ENCODE results near the gene COL27A1.

The COL27A1 gene

GRCh38 chr9:114230068-114230467 is 74.7 kb downstream of the COL27A1 start:
- DNase-seq = no peak

- DNase-seq = no peak
Observed at GRCh38 chr9:114231273-114231672, 75.9 kb downstream of the COL27A1 start.

DNA sequence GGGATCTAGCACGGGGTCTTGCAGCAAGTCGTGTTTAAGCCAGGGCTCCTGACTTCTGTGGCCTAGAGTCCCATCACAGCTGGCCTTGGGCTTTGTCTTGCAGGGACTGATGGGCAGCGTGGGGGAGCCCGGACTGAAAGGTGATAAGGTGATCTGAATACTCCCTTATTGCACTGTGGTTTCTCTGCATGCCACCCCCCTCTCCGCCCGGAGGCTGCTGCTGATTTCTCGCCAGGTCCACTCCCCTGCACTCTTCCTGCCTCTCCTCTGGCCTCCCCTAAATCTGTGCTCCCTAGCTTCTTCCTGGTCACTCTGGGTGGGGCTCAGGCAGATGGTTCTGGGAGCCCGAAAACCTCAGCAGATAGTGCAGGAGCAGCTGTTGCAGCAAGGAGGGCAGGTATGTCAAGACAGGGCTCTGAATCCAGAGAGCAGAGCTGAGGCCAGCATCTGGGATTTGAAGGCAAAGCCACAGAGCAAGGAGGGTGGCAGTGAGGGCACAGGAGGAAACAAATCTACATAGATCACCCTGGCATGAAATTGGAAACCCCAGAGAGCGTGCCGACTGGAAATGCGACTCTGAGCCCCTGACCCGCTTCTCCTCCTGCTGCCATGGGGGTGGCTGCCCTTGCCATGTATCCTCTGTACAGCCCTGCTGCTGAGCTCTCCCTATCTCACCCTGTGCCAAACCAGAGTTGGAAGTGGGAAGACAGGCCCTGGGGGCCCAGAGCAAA is 76.5 kb downstream of the COL27A1 start:
- no peak for DNase-seq

DNA sequence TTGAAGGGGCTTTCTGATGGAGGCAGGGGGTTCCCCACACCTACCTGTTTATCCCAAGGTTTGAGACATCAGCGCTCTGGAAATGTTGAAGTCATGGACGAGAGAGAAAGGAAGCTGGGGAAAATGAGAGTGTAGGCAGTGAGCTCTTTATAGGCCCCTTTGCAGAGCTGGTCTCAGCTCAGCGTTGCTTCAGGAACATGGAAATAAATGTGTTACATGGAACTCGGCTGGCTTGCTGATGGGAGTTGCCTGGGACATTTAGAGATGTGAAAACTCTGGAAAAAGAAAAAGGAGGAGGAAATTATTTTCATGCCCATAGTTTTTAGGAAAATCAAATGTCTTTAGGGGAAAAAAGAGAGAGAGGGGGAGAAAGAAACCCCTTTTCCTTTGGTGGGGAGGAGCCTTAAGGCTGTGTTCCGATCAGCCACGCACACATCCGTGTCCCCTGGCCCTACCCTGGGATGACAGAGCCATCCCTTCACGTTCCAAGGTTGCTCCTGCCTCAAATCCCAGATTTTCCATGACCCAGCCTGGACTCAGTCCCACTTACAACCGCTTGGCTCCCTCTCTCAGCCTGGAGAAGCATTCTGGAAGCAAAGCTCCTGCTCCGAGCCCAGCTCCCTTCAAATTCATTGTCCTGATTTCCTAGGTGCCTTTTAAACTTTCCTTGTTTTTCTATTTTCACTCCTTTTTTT is 78.3 kb downstream of the COL27A1 start:
- peak; percentile 90 for DNase-seq

DNA sequence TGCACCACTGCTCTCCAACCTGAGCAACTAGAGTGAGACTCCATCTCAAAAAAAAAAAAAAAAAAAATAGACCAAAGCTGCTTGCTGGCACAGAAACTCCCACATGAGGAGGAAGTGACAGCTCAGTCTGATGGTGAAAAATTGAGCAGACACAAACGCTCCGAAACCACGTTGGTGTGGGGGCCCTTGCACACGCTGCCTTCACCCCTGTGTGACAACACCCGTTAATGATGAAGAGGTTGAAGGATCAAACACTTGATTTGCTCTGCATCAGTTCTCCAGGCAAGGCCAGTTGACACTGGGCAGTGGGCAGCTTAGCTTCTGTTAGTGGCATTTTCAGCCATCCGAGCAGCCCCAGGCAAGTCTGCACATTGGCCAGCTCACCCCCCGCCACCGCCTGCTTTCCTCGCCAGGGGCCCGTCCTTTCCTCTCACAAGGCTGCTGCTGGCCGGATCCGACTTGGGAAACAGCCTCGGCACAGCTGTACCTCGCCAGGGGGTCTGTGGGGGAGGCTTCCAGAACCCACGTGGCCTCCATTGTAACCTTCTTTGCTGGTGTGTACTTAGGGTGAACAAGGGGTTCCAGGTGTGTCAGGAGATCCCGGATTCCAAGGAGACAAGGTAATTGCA is 79.8 kb downstream of the COL27A1 start:
- no peak for DNase-seq

DNA sequence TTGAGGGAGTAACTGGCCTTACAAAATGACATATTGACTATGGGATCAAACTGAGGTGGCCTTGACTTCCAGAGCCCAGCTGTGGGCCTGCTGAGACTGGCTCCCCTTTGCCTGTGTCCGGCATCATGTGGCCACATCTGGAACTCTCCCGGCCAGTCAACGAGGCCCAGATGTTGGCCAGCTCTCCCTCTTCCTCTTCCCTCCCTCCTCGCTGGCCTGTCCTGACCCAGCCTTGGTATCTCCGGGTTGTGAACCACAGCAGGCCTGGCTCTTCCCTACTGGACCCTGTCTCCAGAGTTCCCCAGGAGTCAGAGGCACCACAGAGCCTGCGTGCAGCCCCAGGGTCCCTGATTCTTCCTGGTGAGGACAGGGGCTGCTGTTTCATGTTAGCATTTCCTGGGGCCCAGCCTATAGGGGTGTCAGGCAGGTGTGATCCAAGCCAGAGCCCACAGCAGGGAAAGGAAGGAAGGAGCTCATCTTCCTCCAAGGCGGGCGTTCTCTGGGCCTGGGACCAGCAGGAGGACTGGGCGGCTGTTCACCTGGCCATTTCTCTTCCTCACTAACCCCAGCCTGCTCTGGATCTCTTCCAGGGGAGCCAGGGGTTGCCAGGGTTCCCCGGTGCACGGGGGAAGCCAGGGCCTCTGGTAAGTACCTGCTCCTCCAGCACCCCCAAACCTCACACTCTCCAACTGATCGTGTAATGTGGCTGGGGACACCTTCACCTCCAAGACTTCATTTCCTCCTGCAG is 81.2 kb downstream of the COL27A1 start:
- DNase-seq = no peak

GRCh38 chr9:114237247-114237646 is 81.9 kb downstream of the COL27A1 start:
- no peak for DNase-seq

- no peak for DNase-seq
Observed at GRCh38 chr9:114237781-114238180, 82.4 kb downstream of the COL27A1 start.

DNA sequence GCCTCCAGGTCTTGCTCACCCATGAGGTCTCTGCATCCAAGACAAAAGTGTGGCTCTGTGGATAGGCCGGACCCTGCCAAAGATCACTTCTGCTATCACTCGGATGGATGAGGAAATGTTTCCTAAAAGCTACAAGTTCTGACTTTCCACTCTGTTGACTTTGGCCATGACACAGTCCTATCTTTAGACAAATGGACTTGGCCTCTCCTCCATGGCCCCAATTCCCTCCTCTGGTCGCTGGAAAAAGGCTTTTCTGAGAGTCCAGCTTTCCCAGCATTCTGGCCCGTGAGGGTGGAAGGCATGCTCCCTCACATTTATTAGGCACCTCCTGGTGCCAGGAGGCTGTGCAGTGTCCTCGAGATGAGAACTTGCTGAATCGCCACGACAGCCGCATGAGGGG is 83.1 kb downstream of the COL27A1 start:
- DNase-seq = no peak

GRCh38 chr9:114238891-114239875 is 83.8 kb downstream of the COL27A1 start:
- no peak for DNase-seq

- no peak for DNase-seq
Observed at GRCh38 chr9:114240216-114240615, 84.9 kb downstream of the COL27A1 start.

DNA sequence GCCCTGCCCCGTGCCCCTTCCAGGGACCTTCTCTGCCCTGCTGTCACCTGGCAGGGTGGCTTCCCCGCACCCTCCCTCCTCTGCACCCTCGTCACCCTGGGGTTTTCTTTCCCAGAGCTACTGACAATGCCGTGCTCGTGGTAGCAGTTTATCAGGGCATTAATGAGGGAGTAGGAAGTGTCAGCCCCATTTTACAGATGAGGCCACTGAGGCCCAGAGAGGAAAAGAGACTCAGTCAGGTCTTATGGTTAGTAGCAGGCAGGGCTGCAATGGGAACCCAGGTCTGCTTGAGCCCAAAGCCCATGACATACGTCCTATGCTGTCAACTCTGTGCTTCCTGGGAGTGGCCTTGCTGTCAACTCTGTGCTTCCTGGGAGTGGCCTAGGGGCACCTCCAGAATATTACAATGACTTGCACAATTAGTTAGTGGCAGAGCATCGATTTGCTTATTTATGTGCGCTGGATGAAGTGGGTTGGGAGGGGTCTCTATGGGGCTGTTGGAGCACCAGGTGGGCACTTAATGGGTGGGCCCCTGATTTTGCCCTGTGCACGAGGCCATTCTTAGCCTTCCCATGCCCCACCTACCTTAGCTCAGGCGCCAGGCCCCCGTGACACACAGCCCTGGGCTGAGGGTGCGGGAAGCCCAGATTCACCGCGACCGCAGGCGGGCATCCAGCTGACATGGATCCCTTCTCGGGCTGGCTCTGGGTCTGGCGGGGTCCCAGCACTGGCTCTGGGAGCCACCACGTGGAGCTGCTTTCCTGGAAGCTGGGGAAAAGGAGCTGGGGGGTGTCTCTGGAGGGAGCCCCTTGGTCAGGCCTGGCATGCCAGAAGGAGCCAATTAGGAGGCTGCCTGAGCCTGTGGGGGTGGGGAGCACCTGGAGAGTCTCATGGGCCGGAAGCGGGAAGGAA is 85.6 kb downstream of the COL27A1 start:
- no peak for DNase-seq

DNA sequence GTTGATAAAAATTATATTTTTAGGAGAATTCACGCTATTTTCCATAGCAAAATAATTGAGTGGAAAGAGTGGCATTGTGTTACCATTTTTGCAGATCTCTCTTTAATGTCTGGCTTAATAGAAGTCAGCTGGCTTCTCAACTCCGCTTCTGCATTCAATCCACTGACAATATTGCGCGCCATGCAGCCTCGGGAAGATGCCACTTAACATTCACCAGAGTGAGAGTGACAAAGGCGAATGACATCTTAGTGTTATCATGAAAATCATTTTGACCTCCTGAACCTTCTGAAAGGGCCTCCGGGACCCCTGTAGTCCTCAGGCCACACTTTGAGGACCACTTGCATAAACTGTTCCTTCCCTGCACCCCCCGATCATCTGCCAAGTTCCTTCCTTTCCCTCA is 87.5 kb downstream of the COL27A1 start:
- no peak for DNase-seq

DNA sequence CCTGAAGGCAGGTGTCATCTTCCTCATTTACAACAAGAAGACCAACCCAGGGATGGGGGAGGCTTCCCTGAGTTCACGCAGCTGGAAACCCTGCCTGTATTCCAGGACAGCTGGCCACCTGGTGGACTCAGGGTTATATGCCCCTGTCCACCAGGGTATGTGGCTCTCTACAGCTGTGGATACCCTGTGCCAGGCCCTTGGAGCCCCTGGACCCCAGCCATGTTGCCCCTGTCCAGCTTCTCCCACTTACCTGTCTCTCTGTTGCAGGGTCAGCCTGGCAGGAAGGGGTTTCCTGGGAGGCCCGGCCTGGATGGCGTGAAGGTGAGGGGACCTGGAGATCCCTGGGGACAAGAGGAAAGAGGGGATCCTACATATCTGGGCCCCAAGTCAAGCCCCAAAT is 87.9 kb downstream of the COL27A1 start:
- no peak for DNase-seq

DNA sequence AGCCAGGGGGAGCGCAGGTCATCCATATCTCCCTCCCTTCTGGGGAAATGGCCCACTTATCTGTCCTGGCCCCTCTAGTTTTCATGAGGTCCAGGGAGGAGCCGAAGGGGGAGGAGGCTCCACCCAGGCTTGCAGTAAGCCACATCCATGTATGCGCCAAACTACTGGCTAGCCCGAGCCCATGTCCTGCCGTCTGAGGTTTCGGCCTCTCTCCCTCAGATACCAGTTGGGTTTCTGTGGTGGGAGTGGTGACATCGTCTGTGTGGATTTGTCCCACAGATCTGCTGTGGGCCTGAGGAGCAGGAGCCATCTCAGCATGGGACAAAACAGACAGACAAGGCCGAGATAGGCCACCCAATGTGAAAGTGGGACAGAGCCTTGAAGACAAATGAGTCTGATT is 89.2 kb downstream of the COL27A1 start:
- DNase-seq = no peak

DNA sequence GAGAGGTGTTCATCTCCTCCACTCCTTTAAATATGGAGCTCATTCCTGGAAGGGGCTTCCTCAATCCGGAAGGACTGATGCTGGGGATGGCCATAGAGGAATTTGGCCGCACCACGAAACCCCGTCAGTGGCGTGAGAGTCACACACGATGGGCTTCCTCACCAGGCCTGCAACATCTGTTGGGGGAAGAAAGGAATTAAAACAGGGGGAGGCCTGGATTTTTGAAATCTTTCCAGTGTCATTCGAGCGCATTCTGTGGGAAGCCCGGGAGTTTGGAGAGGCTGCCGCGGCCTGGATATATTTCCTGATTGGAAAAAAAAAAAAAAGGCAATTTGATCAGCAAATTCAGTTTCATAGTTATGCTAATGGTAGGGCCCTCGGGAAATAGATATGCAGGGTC is 91.2 kb downstream of the COL27A1 start:
- peak; percentile 64 for DNase-seq

DNA sequence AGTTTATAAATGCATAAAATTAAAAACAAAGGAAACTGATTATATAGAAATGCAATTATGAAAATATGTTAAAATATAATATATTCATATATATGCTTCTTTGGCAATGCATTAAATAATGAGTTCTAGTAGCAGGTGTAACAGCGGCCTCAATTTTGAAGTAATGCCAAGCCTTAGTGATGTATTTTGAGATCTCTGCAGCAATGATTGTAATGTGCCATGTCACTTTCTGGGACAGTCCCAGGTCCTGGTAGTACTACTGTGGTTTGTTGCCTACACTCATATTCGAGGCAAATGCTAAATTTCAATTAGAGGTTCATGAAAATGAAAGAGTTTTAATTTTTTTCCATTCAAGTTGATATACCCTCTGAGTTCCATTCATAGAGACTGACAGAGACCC is 91.7 kb downstream of the COL27A1 start:
- DNase-seq = no peak

- DNase-seq = no peak
Observed at GRCh38 chr9:114247491-114247890, 92.2 kb downstream of the COL27A1 start.

GRCh38 chr9:114248299-114248707 is 93.0 kb downstream of the COL27A1 start:
- no peak for DNase-seq

- DNase-seq = no peak
Observed at GRCh38 chr9:114249424-114250234, 94.3 kb downstream of the COL27A1 start.

All from right forelimb (tissue), 1 donor.